A204.1 (cell line): ENCODE results near the gene RIC8A.
"Not testable (repeated sequence)": the region's sequence is repeated elsewhere in the genome, so short reads cannot be mapped to it uniquely, and the experiment has no call there.

Experiments used
- FAIRE-seq: peaks from 2 replicates; lab custom pipeline; 2012; peaks lifted over from hg19 to GRCh38; lab: Jason Lieb, UNC

Gene RIC8A

DNA sequence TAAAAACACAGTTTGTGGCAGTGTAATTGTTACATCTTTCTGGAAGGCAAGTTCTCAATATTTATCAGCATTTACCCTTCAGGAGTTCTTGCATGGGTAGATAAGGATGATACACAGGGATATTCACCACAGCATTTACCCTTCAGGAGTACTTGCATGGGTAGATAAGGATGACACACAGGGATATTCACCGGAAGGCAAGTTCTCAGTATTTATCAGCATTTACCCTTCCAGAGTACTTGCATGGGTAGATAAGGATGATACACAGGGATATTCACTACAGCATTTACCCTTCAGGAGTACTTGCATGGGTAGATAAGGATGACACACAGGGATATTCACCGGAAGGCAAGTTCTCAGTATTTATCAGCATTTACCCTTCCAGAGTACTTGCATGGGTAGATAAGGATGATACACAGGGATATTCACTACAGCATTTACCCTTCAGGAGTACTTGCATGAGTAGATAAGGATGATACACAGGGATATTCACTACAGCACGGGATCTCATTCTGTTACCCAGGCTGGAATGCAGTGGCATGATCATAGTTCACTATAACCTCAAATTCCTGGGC, 13.2 kb downstream of the RIC8A start:
- FAIRE-seq, result not testable (repeated sequence)

- no peak for FAIRE-seq
These were observed 14.0 kb downstream of the RIC8A start for GRCh38 chr11:221539-221938.

GRCh38 chr11:221998-222789, 14.7 kb downstream of the RIC8A start:
- FAIRE-seq, result no peak

- no peak for FAIRE-seq
These were observed 15.7 kb downstream of the RIC8A start for GRCh38 chr11:223026-223789.

- FAIRE-seq, result no peak
These were observed 16.4 kb downstream of the RIC8A start for GRCh38 chr11:223884-224283.

DNA sequence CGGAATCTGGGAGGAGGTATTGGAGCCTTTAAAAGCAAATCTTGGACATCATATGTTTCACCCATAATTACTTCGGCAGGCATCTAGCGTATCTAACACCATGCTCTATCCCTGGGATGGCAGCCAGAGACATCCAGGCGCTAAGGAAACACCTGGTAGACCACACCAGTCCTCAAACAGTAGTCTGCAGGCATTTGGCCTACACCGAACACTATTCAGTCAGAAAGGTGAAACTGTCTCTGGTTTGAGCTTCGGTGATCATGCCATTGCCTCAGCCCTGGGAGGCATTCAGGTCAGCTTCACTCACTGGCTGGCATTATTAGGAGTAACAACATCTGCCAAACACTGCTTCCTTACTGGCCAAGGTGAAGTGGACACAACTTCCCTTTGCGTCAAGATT, 16.9 kb downstream of the RIC8A start:
- FAIRE-seq, result no peak

DNA sequence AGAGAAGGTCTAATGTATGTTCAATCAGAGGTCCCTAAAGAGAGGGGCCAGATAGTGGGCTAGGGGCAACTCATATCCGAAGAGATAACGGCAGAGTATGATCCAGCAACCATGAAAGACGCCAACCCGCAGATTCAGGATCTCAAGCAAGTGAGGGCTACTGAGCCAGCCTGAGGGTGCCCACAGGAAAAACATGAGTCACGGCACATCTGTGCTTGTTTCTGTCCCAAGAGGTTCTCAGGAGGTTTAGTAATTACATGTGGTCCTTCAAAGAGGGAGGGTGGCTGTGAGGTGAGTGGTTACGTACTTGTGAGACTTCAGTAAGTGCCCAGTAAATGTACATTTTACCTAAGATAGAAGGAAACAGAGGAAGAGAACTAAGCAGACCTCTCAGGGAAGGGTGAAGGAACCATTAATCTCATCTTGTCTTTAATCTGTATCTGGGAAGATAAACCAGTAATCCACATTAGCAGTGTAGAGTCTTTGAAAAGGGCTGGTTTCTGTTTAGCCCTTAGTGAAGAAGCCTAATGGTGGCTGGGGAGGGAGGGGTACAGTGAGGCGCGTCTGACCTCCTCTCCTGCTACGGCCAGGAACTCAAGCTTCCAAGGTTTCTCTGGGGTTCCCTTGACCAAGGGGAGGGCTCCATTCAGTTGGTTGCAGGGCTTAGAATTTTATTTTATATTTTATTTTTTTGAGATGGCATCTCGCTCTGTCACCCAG, 18.4 kb downstream of the RIC8A start:
- no peak for FAIRE-seq

DNA sequence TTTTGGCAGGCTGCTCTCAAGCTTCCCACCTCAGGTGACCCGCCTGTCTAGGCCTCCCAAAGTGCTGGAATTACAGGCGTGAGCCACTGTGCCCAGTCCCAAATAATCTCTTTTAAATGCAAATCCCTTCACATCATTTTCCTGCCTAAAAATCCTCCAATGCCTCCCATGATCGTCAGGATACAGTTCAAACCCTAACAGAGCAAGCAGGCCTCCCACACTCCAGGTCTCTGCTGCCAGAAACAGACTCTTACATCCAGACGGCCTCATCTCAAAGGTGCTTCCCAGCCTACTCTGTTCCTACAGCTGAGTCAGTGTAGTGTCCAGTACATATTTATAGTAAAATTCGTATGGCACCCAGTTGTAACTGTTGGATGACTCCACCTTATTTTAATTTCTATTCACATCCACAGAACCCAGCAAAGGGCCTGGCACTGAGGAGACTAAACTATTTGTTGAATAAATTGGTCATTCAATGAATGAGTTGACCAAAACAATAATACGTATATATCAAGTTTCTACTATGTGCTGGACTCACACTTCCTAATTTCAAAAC, 20.4 kb downstream of the RIC8A start:
- no peak for FAIRE-seq

GRCh38 chr11:230431-230830, 22.9 kb downstream of the RIC8A start:
- FAIRE-seq, result no peak

DNA sequence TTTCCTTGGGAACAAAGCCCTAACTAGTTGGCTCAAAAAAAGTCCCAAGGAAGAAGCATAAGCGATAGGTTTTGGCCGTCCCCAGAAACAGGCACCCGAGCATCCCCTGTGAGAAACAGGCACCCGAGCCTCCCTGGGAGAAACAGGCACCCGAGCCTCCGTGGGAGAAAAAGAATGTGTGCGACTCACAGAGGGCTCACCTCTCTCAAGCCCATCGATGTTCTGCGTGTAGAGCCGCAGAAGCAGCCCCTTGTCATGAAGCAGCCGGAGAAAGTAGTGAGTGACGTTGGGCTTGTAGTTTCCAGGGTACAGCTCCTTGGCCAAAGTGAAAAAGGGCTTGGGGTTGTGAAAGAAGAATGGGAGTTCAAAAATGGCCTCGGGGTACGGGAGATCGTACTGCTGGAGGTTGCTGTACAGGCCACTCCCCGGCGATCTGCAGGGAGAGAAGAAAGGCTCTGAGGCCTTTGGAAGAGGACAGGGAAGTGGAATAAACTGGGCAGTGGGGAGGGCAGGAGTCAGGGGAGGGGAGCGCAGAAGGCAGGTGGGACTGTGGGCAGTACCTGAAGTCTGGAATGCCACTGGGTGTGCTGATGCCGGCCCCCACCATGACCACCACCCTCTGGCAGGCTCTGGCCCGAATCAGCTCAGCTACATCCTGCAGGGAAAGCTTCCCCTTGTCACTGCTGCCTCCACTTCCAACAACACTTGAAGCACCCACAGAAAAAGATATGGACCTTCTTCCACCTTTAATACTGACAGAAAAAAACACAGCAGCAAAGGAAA, 25.5 kb downstream of the RIC8A start:
- FAIRE-seq, result no peak

DNA sequence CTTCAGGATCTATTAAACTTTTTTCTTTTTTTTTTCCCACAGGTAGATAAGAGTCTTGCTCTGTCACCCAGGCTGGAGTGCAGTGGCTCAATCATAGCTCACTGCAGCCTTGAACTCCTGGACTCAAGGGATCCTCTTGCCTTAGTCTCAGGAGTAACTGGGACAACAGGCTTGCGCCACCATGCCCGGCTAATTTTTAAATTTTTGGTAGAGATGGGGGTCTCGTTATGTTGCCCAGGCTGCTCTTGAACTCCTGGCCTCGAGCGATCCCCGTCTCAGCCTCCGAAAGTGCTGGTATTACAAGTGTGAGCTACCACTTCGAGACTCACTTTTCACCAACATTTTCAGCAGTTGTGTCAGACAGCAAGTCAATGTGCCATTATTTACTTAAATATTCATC, 27.7 kb downstream of the RIC8A start:
- no peak for FAIRE-seq

- no peak for FAIRE-seq
These were observed 28.1 kb downstream of the RIC8A start for GRCh38 chr11:235609-235996.

- FAIRE-seq, result no peak
These were observed 28.7 kb downstream of the RIC8A start, which contains the start of gene SIRT3 for GRCh38 chr11:235997-236773. TSS of gene SIRT3 (minus strand) at chr11:236342. CDS start at chr11:236328, 14 bp downstream.

DNA sequence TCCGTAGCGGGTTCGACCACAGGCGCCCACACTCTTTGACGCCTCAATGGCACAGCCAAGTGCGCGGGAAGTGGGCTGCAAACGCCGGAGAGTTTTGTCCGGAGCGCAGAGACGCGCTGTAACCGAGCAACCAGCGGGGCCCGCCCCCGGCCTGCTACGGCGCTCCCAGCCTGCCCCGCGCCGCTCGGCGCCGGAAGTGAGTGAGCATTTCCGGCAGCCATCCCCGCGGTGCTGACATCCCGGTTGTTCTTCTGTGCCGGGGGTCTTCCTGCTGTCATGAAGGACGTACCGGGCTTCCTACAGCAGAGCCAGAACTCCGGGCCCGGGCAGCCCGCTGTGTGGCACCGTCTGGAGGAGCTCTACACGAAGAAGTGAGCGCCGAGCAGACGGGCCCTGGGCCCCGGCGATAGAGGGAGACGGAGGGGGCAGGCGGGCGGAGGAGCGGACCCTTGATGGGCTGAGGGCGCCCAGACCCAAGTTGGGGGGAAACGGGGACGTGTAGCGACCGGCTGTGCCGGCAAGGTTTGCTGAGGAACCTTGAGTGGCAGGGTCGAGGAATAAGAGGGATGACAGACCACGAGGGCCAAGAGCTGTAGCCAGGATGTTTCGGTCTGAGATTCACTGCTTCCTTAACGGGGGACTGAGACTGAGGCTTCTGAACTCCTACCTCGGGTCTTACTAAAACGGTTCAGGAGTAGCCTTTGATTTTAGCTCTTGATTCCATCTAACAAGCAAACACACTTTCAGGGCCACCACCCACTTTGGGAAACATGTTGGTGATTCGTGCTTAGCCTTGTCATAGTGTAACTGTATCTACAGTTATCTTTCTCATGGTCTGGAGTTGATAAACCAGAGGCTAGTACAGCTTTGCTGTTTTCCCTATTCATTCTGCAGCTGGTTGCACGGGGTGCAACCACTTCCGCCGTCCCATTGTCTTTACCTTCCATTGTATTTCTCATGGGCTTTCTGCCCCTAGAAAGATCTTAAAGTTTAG, 29.6 kb downstream of the RIC8A start, which contains the start of gene PSMD13:
TSS of gene PSMD13 (plus strand) at position 203 of the 994 bp plus-strand sequence. CDS start at position 277, 74 bp downstream.
- no peak for FAIRE-seq

DNA sequence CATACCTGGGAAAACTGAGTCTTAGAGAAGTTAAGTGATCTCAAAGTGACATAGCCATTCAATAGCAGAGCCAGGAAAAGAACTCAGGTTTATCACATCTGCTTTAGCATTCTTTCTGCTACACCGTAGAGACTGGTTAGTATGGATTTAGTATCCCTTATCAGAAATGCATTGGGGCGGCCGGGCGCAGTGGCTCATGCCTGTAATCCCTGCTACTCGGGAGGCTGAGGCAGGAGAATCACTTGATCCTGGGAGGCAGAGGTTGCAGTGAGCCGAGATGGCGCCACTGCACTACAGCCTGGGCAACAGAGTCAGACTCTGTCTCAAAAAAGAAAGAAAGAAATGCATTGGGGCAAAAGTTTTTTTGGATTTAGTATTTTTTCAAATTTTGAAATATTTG, 30.8 kb downstream of the RIC8A start:
- not testable (repeated sequence) for FAIRE-seq

DNA sequence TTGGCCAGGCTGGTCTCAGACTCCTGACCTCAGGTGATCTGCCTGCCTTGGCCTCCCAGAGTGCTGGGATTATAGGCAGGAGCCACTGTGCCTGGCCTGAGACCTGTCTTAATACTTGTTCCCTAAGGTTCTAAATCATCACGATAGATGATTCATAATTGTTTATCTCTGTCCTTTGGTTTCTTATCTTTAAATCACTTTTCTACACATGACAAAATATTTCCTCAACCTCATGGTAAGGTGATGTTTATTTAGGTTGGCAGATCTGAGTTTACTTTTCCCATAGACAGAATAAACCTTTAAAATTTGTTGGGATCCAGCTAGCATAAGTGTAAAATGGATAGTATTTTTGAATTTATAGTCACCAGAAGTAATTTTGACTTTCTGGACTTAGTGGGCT, 32.8 kb downstream of the RIC8A start:
- no peak for FAIRE-seq

- no peak for FAIRE-seq
These were observed 34.1 kb downstream of the RIC8A start for GRCh38 chr11:241634-242033.

GRCh38 chr11:244376-244775, 36.9 kb downstream of the RIC8A start:
- no peak for FAIRE-seq

DNA sequence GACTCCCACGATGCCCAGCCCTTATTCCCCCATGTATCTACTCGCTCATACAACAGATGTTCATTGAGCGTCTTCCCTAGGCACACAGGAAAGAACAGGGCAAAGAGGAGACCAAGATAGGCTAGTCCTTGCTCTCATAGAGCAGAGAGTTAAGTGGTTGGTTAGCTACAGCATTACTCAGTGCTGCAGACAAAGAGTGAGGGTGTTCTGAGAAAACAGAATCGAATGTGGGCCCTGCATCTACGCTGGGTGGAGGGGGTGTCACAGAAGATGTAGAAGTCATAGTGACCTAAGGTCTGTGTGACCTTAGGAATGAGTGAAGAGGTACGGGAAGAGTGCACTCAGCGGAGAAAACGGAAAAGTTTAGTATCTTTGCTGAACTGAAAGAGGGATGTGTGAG, 41.6 kb downstream of the RIC8A start:
- FAIRE-seq, result no peak
